Calu3 (cell line): ENCODE data around the gene C11orf91. TPM values are rescaled to one million over a fixed set of nuclear protein-coding genes. Genes with fewer than 3 reads are reported as not detected.

Experiments
- BruUV-seq: library from RNA; stranded (reverse); fragments of 400-500 nt; replicated peaks from 2 replicates; lab custom pipeline; 2021; lab: Mats Ljungman, UMichigan
- CTCF ChIA-PET: fragments of 300-600 bp; sonication (Branson Sonifier 250); formaldehyde crosslinking; loops from one replicate; lab custom pipeline; 2022; ENCODE audit warnings: antibody characterized with exemption; lab: Charles Lee
- DNase-seq: peaks from one replicate; pipeline ENCODE4 v3.0.0; 2022
- H3K27ac Mint-ChIP-seq: one replicate; pipeline ENCODE4 v1.8.0; 2022; ENCODE audit warnings: mixed read lengths; ENCODE audit not compliant: unreplicated experiment
- H3K27me3 Mint-ChIP-seq: one replicate; pipeline ENCODE4 v1.8.0; 2022; ENCODE audit warnings: mixed read lengths; ENCODE audit not compliant: unreplicated experiment
- H3K36me3 Mint-ChIP-seq: one replicate; pipeline ENCODE4 v1.8.0; 2022; ENCODE audit warnings: mild to moderate bottlenecking, moderate library complexity, mixed read lengths; ENCODE audit not compliant: insufficient read depth, unreplicated experiment
- H3K4me1 Mint-ChIP-seq: one replicate; pipeline ENCODE4 v1.8.0; 2022; ENCODE audit warnings: mild to moderate bottlenecking, low read depth, mixed read lengths; ENCODE audit not compliant: unreplicated experiment
- H3K4me3 Mint-ChIP-seq: one replicate; pipeline ENCODE4 v1.8.0; 2022; ENCODE audit warnings: mild to moderate bottlenecking, low read depth, moderate library complexity, mixed read lengths; ENCODE audit not compliant: unreplicated experiment
- H3K9me3 Mint-ChIP-seq: one replicate; pipeline ENCODE4 v1.8.0; 2022; ENCODE audit warnings: low read depth, mixed read lengths; ENCODE audit not compliant: unreplicated experiment
- intact Hi-C: fragments of 100-400 bp; cut with micrococcal nuclease; formaldehyde crosslinking; loops from one replicate; pipeline ENCODE4 v1.10.0; 2022; ENCODE audit not compliant: unreplicated experiment
- total RNA-seq: library from RNA; stranded (reverse); gene quantifications from 2 replicates; pipeline ENCODE4 v1.2.3, GENCODE V29; 2022
- TF ChIP-seq, protein P1 (sequence below): fragments of 200-600 bp; IDR thresholded peaks from one replicate; pipeline ENCODE4 v1.8.0; 2022; ENCODE audit warnings: antibody characterized with exemption; ENCODE audit not compliant: unreplicated experiment

C11orf91 gene
- total RNA-seq, 1 experiment from 2014 or later = 5.8 TPM

- peaks cover 79% of the 10 kb centered on the region for H3K4me1 Mint-ChIP-seq
- peak overlapping the region; percentile 92 for H3K27ac Mint-ChIP-seq
- CTCF ChIA-PET = interaction anchor here (0.6 to 5.2 kb wide), 8 partner anchors 12 to 1041 kb away, joined by 3 to 54 read pairs (median 4); partner anchors contain the start of gene C11orf91
- peak; percentile 77 for DNase-seq
- no peaks in the 10 kb centered on the region for H3K9me3 Mint-ChIP-seq
- peak overlapping the region; percentile 63 for H3K4me3 Mint-ChIP-seq
- no TSS peak for BruUV-seq
- intact Hi-C loops = loop anchor here (5.0 kb wide), 1 partner anchor 433 kb away; the partner anchor contains the start of gene HIPK3
- H3K36me3 Mint-ChIP-seq = peaks cover 72% of the 10 kb centered on the region
- TF ChIP-seq, protein P1, sequence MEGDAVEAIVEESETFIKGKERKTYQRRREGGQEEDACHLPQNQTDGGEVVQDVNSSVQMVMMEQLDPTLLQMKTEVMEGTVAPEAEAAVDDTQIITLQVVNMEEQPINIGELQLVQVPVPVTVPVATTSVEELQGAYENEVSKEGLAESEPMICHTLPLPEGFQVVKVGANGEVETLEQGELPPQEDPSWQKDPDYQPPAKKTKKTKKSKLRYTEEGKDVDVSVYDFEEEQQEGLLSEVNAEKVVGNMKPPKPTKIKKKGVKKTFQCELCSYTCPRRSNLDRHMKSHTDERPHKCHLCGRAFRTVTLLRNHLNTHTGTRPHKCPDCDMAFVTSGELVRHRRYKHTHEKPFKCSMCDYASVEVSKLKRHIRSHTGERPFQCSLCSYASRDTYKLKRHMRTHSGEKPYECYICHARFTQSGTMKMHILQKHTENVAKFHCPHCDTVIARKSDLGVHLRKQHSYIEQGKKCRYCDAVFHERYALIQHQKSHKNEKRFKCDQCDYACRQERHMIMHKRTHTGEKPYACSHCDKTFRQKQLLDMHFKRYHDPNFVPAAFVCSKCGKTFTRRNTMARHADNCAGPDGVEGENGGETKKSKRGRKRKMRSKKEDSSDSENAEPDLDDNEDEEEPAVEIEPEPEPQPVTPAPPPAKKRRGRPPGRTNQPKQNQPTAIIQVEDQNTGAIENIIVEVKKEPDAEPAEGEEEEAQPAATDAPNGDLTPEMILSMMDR = no peak
- H3K27me3 Mint-ChIP-seq = no peaks in the 10 kb centered on the region
Measured at GRCh38 chr11:33690290-33691065, 10.1 kb downstream of the C11orf91 start.

DNA sequence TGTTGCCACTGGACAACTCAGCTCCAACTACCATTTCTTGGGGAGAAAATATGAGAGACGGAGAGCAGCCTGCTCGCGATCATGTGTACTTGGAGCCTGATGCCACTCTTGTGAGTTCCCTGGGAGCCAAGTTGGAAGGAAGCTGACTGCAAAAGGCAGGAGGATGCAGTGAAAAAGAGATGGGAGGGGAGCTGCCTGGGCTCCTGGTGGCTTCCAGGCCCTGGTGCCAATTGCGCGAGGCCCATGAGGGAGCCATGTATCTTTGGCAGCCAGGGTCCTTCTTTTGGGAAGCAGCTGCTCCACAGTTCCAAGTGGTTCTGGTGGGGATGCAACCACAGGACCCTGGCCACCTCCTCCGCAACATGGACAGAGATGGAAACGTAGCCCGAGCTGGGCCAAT, 11.1 kb downstream of the C11orf91 start:
- H3K27me3 Mint-ChIP-seq = no peaks in the 10 kb centered on the region
- no peak for DNase-seq
- TF ChIP-seq, protein P1 = no peak
- peak overlapping the region; percentile 63 for H3K4me3 Mint-ChIP-seq
- H3K36me3 Mint-ChIP-seq = peaks cover 65% of the 10 kb centered on the region
- CTCF ChIA-PET = interaction anchor here (0.6 to 5.2 kb wide), 4 partner anchors 12 to 72 kb away, joined by 3 to 54 read pairs (median 22); partner anchors contain the start of gene C11orf91
- BruUV-seq = no TSS peak
- intact Hi-C loops = loop anchor here (5.0 kb wide), 2 partner anchors 147 to 522 kb away; no protein-coding TSS in a partner anchor
- peak overlapping the region; percentile 92 for H3K27ac Mint-ChIP-seq
- H3K9me3 Mint-ChIP-seq = no peaks in the 10 kb centered on the region
- H3K4me1 Mint-ChIP-seq = peaks cover 69% of the 10 kb centered on the region

DNA sequence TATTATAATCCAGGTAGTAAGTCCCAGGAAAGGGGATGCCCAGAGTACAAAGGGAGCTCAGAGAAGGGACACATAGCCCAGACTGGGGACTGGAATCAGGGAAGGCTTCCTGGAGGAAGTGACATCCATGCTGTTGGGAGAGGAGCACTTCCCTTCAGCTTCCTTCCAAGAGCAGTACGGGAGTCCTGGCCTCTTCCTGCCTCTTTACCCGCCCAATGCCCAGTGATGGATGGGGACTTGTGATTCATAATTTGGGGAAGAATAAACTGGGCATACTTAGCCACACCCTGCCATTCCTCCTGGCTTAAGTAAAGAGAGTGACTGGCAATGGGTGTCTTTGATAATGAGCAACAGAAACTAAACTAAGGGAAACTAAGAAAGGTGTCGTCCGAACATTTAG, 11.5 kb downstream of the C11orf91 start:
- TF ChIP-seq, protein P1 = no peak
- H3K27me3 Mint-ChIP-seq = no peaks in the 10 kb centered on the region
- intact Hi-C loops = loop anchor here (5.0 kb wide), 2 partner anchors 147 to 522 kb away; no protein-coding TSS in a partner anchor
- CTCF ChIA-PET = interaction anchor here (4.9 to 5.2 kb wide), 2 partner anchors 13 to 53 kb away, joined by 40 to 54 read pairs; partner anchors contain the start of gene C11orf91
- H3K4me1 Mint-ChIP-seq = peaks cover 65% of the 10 kb centered on the region
- H3K4me3 Mint-ChIP-seq = peak overlapping the region; percentile 63
- H3K27ac Mint-ChIP-seq = peak overlapping the region; percentile 92
- DNase-seq = no peak
- peaks cover 3% of the 10 kb centered on the region for H3K9me3 Mint-ChIP-seq
- no TSS peak for BruUV-seq
- H3K36me3 Mint-ChIP-seq = peaks cover 64% of the 10 kb centered on the region

DNA sequence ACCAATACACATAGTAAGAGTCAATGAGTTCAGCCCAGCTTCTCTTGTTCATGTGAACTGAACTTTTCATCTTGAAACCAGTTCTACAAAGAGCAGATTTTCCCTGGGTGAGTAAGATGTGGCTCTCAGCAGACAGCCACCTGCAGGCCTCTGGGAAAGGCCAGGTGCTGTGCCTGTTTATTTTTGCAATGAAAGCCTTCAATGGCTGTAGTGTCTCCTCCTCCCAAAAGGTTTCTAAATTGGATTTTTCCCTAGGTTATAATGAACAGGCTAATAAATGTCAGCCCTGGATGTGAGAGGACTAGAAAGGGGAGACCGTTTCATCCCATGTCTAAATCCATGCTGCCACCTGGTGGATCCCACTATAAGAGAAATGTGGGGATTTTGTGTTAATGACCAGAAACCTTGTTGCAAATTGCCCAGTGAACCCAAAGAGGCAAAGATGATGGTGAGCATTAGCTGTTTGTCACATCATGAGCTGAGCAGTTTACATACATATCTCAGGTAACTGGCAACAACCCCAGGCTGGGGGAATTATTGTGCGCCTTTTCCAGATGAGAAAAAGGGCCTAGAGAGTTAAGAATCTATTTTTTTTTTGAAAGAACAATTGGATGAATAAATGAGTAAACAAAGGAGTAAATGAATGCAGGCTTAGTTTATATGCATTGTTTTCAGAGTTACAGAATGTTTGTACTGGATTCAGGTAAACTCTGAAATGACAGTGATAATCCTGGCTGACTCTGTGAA, 12.7 kb downstream of the C11orf91 start:
- TF ChIP-seq, protein P1 = peak; percentile 49

More for the DNA sequence above, 12.7 kb downstream of the C11orf91 start:
- Mint-ChIP-seq H3K4me1 (peaks cover 53% of the 10 kb centered on the region), H3K27ac (peak overlapping the region; percentile 92), H3K4me3 (no peak overlapping the region), H3K27me3 (no peaks in the 10 kb centered on the region), H3K9me3 (peaks cover 3% of the 10 kb centered on the region), H3K36me3 (peaks cover 63% of the 10 kb centered on the region)
- no TSS peak for BruUV-seq
- DNase-seq = peak; percentile 75
- CTCF ChIA-PET = interaction anchor here (1.2 kb wide), 1 partner anchor 55 kb away, joined by 4 read pairs; no protein-coding TSS in a partner anchor
- intact Hi-C loops = loop anchor here (1.0 to 5.0 kb wide), 4 partner anchors 141 to 521 kb away; no protein-coding TSS in a partner anchor
